Frontal cortex (tissue), 4 donors: ENCODE data around the gene CISTR. TPM values are rescaled to one million over a fixed set of nuclear protein-coding genes. Genes with fewer than 3 reads are reported as not detected.

ENCODE experiments used
- DNase-seq, 2 donors: peaks; one replicate each; pipeline ENCODE4 v3.0.0; 2012; ENCODE audit warnings: low spot score in 2 of 2
- FAIRE-seq: peaks from 2 replicates; lab custom pipeline; 2012; peaks lifted over from hg19 to GRCh38; lab: Jason Lieb, UNC
- total RNA-seq: library from RNA; depleted of rRNA; stranded (reverse); fragments of >200 nt; gene quantifications from one replicate; pipeline ENCODE4 v1.2.3, GENCODE V29; 2014
- donor health status: control.
- donor health status: control.
- donor health status: control.

The CISTR gene
- total RNA-seq, 1 donor from 2014 or later: not detected

- DNase-seq (peak; percentile 85 to 92), FAIRE-seq (peak; percentile 28)
Observed at GRCh38 chr12:53746592-53747092, 5.1 kb downstream of the CISTR start.

GRCh38 chr12:53744751-53745150 is 7.0 kb downstream of the CISTR start:
- no peak for DNase-seq

DNA sequence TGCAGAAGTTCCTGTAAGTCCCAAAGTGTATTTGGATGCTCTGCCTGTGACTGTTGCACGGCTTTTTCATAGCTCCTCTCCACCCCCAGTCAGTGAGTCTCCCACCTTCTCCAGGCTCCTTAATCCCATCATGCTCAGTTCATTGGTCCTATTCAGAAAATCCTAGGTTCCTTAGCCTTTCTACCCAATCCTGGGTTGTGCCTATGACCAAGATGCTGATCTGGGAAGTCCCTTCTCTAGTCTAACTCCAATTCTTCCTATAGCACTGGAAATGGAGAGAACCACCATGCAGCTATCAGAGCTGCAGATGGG is 7.7 kb downstream of the CISTR start:
- DNase-seq (no peak), FAIRE-seq (no peak)

More at GRCh38 chr12:53744751-53745150, 7.0 kb downstream of the CISTR start:
- no peak for FAIRE-seq

DNA sequence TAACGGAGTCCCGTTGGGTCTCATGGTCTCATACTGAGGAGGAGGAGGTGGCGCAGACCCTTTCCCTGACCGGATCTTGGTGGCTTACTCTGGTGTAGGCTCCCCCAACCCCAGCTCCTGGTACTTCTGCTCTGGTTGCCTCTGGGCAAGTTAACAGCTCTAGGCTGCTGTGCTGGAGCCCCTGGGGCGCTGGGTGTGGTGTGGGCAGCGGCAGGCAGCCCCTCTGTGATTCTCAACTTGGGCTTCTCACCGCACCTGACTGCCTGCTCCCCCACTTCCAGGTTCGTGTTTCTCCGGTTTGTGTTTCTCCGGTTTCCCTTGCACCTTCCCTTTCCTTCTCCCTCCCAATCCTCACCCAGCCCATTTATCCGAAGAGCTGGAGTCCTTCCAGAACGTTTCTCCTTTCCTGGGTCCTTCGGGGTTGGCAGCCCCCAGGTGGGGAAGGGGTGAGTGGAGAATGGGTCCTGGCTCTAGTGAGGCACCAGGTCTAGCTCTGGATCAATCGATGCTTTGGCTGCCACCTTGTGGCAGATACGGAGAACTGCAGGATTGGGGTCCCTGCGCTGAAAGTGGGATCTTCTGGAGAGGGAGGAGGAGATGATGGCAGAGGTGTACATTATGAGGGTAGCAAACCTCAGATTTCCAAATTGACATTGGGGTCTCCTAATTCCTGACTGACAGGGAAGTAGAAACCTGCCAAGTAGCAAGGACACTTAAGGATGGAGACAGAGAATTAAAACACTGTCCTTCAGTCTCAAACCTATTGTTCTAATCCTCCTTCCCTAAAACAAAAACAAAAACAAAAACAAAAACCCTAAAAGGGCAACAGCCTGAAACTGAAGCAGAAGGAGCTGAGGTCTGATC is 8.3 kb downstream of the CISTR start:
- no peak for FAIRE-seq

DNA sequence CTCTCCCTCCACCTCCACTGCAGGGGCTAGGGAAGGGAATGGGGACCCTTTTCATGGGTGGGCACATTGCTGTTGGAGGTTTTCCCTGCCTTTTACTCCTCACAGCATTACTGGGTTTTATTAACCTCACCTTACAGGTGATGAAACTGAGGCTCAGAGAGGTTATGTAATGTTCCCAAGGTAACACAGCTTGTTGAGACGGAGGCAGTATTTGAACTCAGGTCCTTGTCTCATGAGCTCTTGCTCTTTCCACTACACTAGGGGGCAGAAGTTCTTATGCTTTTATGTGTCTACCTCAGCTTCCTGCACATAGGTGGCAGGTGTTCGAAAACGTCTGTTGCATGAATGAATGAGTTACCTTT is 11.7 kb downstream of the CISTR start:
- no peak for FAIRE-seq

More for the DNA sequence above, 8.3 kb downstream of the CISTR start:
- peak; percentile 69 to 80 for DNase-seq

GRCh38 chr12:53739214-53740129 is 12.3 kb downstream of the CISTR start:
- FAIRE-seq (no peak), DNase-seq (peak in 1 of 2 donors; percentile 45)

More for the DNA sequence above, 11.7 kb downstream of the CISTR start:
- no peak for DNase-seq

DNA sequence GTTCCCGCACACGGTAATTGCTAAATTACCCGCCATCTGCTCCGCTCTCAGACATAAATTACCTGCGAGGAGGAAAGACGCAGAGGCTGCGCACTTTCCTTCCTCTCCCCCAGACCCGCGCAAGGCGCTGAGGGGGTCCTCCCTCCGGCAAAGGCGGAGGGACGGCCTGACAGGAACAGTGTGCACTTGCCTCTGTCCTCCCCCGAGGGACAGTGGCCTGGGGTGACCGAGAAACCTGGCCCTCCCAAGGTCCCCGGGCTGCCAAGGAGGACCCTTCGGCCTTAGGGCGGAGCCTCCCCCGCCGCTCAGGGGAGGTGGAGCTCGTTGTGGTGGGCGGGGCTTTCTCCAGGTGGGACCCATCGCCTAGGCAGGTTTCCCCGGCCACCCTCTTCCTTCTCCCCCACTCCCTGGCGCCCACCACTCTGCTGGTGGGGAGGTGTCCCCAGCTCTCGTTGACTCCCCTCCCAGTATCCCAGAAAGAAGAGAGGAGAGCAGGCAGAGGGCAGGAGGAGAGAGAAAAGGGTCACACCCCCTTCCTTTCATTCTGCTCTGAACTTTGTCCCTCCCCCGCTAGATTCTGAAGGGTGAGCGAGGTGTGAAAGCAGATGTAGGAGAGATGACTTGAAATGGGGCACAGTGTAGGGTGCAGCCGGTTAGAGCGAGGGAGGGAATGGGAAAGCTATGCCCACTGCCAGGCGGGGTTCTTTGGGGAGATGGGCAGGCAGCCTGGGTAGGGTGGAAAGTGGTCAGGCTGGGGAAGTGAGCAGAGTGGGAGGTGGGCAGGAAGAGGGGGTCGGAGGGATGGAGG is 13.2 kb downstream of the CISTR start:
- no peak for DNase-seq
- FAIRE-seq: no peak

DNA sequence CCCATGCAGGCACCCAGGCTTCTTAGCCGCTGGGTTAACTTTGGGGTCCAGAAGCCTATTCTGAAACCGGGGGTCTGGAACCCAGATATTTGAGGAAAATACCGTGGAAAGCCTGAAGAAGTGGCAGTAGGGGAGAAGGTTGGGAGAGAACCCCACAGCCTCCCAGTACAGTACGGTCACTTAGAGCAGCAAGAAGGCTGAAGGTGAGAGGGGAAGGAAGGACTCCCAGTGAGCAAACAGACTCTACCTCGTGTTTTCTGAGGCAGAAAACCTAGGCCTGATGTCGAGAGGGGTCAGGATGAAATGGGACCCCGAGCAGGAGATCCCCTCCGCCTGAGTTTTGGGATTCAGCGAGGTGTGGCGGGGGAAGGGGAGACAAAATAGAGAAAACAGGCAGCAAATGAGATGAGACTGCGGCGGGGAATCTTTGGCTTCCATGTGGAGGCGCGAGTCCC is 13.8 kb downstream of the CISTR start:
- DNase-seq (no peak), FAIRE-seq (no peak)

- FAIRE-seq (no peak), DNase-seq (no peak)
Observed at GRCh38 chr12:53737093-53737808, 14.5 kb downstream of the CISTR start.

GRCh38 chr12:53736592-53736991 is 15.2 kb downstream of the CISTR start:
- no peak for FAIRE-seq
- DNase-seq: no peak

- FAIRE-seq: no peak
Observed at GRCh38 chr12:53735556-53735955, 16.2 kb downstream of the CISTR start.

DNA sequence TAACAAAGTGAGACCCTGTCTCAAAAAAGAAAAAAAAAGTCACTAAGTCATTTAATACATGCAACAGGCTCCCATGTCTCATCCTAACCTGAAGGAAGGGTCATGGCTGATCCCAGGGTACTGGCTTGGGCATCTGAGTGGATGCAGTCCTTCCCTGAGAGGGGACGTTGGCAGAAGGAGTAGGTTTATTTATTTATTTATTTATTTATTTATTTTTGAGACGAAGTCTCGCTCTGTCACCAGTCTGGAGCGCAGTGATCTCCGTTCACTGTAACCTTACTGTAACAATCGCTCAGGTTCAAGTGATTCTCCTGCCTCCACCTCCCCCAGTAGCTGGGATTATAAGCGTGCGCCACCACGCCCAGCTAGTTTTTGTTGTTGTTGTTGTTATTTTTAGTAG is 17.4 kb downstream of the CISTR start:
- DNase-seq (no peak), FAIRE-seq (no peak)

More at GRCh38 chr12:53735556-53735955, 16.2 kb downstream of the CISTR start:
- no peak for DNase-seq

GRCh38 chr12:53733807-53734200 is 18.0 kb downstream of the CISTR start:
- DNase-seq (no peak), FAIRE-seq (no peak)

DNA sequence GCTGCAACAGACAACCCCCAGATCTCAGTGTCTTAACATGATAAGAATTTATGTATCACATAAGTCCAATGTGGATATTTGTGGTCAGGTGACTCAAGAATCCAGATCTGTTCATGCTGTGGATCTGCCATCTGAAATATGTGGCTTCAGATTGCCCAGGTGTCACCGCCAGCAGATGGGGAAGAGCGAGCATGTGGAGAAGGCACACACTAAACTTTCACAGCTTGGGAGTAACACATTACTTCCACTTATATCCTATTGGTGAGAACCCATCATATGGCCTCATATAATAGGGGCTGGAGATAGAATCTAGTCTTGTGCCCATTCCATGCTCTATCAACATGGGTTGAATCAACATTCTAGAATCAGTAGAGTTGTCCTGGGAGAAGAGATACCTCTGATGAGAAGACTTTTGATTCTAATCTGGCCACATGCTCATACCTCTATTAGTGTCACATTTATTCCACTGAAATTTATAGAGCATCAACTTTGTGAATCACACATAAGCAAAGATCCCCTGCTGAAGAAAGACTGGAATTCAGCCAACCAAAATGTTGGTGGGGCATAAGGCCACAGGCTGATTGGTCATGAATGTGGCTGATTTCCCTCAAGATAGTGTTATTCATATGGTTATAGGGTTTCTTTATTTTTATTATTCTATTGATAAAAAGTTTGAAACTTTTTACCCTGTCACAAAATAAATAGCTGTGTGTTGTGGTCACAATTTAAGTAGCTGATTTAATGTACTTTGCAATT is 18.6 kb downstream of the CISTR start:
- FAIRE-seq (no peak), DNase-seq (no peak)

GRCh38 chr12:53729644-53730043 is 22.1 kb downstream of the CISTR start:
- FAIRE-seq (no peak), DNase-seq (no peak)

- no peak for FAIRE-seq
- DNase-seq: no peak
Observed at GRCh38 chr12:53728206-53728605, 23.6 kb downstream of the CISTR start.

DNA sequence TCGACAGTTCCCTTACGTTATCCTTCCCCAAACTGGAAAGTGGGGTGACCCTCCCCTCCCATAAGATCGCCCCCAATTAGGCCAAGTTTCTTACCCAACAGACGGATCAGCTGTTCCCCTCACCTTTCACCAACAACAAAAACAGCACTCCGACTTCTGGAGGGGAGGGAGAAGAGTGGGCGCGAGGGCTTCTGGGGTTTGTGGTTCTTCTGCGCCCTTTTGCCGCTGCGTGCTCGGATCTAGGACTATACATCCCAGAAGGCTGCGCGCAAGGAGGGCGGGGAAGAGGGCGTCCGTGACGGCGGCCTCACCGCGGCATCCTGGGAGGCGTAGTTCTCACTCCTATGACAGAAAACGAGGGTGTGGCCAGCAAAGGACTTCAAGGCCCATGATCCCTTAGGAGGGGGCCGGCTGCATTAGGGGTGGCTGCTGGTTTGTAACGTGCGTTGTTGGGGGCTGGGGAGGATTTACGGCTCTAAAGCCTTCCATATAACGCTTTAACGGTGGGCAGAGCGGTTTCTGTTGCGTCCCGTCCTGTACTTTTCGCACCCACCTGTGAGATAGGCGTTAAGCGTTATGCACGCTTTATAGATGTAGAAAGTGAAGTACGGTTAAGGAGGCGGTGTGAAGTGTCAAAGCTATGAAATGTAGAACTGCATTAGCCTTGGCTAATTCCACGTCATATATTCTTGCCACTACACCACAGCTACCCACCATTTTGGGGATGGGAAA is 24.3 kb downstream of the CISTR start, which contains the start of gene CALCOCO1:
Gene CALCOCO1, minus strand, starts transcription at position 143 of the 732 bp plus-strand sequence. CDS start 2,210 bp downstream, outside the sequence.
- DNase-seq (peak; percentile 88 to 95), FAIRE-seq (peak; percentile 94)

DNA sequence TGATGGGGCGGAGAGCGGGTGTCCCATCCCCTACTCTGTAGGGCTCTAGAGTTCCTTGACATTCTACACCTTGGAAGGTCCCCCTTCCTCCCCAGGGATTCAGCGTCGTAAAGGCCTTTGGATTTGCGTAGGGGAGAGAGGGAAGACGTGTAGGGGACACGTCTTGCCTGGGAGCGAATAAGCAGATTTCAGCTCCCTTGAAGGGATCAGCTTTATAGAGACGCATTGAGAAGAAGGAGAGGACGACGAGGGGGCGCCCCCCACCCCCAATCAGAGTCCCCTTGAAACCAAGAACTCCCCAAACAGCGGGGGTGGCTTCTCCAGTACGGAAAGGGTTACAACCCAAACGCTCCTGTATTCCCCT is 24.9 kb downstream of the CISTR start:
- FAIRE-seq (no peak), DNase-seq (no peak)
